IMR-90 (cell line): ENCODE data around the gene PLD5.

Experiments used
- BHLHE40 ChIP-seq: fragments of 150-350 bp; IDR thresholded peaks from 2 replicates; pipeline ENCODE4 v1.6.1; 2016; ENCODE audit warnings: mild to moderate bottlenecking, low read depth, low read length
- CEBPB ChIP-seq: IDR thresholded peaks from 2 replicates; pipeline ENCODE4 v1.6.1; 2012; ENCODE audit warnings: low read depth, low read length, improper control_type of control experiment
- FOS ChIP-seq: fragments of 150-350 bp; IDR thresholded peaks from 2 replicates; pipeline ENCODE4 v1.6.1; 2016; ENCODE audit warnings: low read depth, low read length
- POLR2A ChIP-seq: IDR thresholded peaks from 2 replicates; pipeline ENCODE4 v1.6.1; 2012; ENCODE audit warnings: mild to moderate bottlenecking, low read depth, low read length
- RAD21 ChIP-seq: IDR thresholded peaks from 2 replicates; pipeline ENCODE4 v1.6.1; 2012; ENCODE audit warnings: low read length, improper control_type of control experiment
- SMC3 ChIP-seq: fragments of 150-350 bp; IDR thresholded peaks from 2 replicates; pipeline ENCODE4 v1.6.1; 2016; ENCODE audit warnings: low read depth, mild to moderate bottlenecking, antibody characterized with exemption, low read length, moderate library complexity
- TF ChIP-seq, protein P1 (sequence below): conservative IDR thresholded peaks from 2 replicates; pipeline ENCODE4 v1.5.1; 2012; ENCODE audit warnings: mild to moderate bottlenecking, low read depth, low read length, improper control_type of control experiment
- TF ChIP-seq, protein P2 (sequence below): fragments of 150-350 bp; IDR thresholded peaks from 2 replicates; pipeline ENCODE4 v1.6.1; 2016; ENCODE audit warnings: low read depth, mild to moderate bottlenecking, low read length, moderate library complexity, borderline replicate concordance

DNA sequence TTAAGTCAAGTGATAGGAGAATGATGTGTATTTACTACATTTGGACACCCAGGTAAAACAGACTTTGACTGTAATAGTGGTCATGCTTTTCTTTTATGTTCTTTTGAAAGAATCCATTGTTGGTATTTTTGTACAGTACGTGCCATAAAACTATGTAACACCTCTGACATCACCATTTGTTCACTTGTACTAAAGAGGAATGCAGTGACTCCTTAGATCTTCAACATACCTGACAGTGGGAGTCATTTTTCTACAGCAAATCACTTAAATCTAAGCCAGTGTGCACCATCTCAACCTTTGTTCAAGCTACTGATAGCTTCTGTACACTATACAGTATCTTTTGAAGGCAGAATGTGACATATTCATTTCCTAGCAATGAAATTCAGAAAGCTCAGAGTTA lies 6.3 kb upstream of the PLD5 start:
- TF ChIP-seq RAD21 (no peak), CEBPB (no peak), BHLHE40 (no peak), SMC3 (no peak), POLR2A (no peak), FOS (no peak)
- TF ChIP-seq, protein P1, sequence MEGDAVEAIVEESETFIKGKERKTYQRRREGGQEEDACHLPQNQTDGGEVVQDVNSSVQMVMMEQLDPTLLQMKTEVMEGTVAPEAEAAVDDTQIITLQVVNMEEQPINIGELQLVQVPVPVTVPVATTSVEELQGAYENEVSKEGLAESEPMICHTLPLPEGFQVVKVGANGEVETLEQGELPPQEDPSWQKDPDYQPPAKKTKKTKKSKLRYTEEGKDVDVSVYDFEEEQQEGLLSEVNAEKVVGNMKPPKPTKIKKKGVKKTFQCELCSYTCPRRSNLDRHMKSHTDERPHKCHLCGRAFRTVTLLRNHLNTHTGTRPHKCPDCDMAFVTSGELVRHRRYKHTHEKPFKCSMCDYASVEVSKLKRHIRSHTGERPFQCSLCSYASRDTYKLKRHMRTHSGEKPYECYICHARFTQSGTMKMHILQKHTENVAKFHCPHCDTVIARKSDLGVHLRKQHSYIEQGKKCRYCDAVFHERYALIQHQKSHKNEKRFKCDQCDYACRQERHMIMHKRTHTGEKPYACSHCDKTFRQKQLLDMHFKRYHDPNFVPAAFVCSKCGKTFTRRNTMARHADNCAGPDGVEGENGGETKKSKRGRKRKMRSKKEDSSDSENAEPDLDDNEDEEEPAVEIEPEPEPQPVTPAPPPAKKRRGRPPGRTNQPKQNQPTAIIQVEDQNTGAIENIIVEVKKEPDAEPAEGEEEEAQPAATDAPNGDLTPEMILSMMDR = no peak
- TF ChIP-seq, protein P2, sequence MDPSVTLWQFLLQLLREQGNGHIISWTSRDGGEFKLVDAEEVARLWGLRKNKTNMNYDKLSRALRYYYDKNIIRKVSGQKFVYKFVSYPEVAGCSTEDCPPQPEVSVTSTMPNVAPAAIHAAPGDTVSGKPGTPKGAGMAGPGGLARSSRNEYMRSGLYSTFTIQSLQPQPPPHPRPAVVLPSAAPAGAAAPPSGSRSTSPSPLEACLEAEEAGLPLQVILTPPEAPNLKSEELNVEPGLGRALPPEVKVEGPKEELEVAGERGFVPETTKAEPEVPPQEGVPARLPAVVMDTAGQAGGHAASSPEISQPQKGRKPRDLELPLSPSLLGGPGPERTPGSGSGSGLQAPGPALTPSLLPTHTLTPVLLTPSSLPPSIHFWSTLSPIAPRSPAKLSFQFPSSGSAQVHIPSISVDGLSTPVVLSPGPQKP = no peak
